Epithelial cell of proximal tubule (primary cell): Measurements from ENCODE around the gene APP. TPM values are rescaled to one million over a fixed set of nuclear protein-coding genes. Genes with fewer than 3 reads are reported as not detected.

Source experiments
- DNase-seq: peaks from one replicate; pipeline ENCODE4 v3.0.0-alpha.2; 2011; ENCODE audit warnings: low read depth
- H3K4me3 ChIP-seq: 2 replicates; pipeline ENCODE4 v1.5.1; 2011; ENCODE audit warnings: low read depth, mild to moderate bottlenecking, low read length
- total RNA-seq: library from RNA; depleted of rRNA; stranded (reverse); fragments of >200 nt; gene quantifications from 2 replicates; pipeline ENCODE4 v1.2.3, GENCODE V29; 2015
- TF ChIP-seq, protein P1 (sequence below): conservative IDR thresholded peaks from 2 replicates; pipeline ENCODE4 v1.5.1; 2012; ENCODE audit warnings: low read depth, mild to moderate bottlenecking, low read length

Gene APP
- total RNA-seq, 1 donor from 2014 or later, result 510 TPM

GRCh38 chr21:25994758-25995163 is 175.8 kb downstream of the APP start:
- DNase-seq, result no peak
- TF ChIP-seq, protein P1, sequence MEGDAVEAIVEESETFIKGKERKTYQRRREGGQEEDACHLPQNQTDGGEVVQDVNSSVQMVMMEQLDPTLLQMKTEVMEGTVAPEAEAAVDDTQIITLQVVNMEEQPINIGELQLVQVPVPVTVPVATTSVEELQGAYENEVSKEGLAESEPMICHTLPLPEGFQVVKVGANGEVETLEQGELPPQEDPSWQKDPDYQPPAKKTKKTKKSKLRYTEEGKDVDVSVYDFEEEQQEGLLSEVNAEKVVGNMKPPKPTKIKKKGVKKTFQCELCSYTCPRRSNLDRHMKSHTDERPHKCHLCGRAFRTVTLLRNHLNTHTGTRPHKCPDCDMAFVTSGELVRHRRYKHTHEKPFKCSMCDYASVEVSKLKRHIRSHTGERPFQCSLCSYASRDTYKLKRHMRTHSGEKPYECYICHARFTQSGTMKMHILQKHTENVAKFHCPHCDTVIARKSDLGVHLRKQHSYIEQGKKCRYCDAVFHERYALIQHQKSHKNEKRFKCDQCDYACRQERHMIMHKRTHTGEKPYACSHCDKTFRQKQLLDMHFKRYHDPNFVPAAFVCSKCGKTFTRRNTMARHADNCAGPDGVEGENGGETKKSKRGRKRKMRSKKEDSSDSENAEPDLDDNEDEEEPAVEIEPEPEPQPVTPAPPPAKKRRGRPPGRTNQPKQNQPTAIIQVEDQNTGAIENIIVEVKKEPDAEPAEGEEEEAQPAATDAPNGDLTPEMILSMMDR, result no peak
- no peak overlapping the region for H3K4me3 ChIP-seq

DNA sequence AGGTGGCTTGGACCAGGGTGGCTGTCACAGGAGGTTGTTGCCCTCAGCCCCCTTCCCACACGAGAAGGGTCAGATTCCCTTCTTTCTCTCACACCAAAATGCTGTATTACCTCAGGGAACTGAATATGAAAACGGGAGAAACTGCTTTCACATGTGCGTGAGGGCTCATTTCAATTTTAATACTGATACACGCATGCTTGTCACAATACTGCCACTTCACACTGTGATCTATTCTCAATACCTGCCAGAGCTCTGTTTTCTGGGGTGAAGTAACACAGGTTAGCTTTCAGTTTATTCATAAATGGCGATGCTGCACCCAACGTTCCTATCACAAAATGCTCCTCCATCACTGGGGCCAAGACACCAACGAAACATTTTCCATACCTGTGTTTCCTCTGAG is 181.8 kb downstream of the APP start:
- TF ChIP-seq, protein P1, result no peak
- no peak for DNase-seq
- no peak overlapping the region for H3K4me3 ChIP-seq

GRCh38 chr21:25987531-25987930 is 183.0 kb downstream of the APP start:
- no peak overlapping the region for H3K4me3 ChIP-seq
- DNase-seq, result no peak
- TF ChIP-seq, protein P1, result no peak

GRCh38 chr21:25986928-25987327 is 183.6 kb downstream of the APP start:
- TF ChIP-seq, protein P1, result no peak
- no peak for DNase-seq
- H3K4me3 ChIP-seq, result no peak overlapping the region

GRCh38 chr21:25985990-25986389 is 184.6 kb downstream of the APP start:
- H3K4me3 ChIP-seq, result no peak overlapping the region
- no peak for DNase-seq
- TF ChIP-seq, protein P1, result no peak

GRCh38 chr21:25984538-25984937 is 186.0 kb downstream of the APP start:
- no peak for DNase-seq
- no peak overlapping the region for H3K4me3 ChIP-seq
- TF ChIP-seq, protein P1, result no peak

- no peak overlapping the region for H3K4me3 ChIP-seq
- no peak for DNase-seq
- TF ChIP-seq, protein P1, result no peak
These were observed 186.8 kb downstream of the APP start for GRCh38 chr21:25983745-25984144.
